CD14-positive monocyte (primary cell): ENCODE data around the gene ARHGEF6. TPM values are rescaled to one million over a fixed set of nuclear protein-coding genes. Genes with fewer than 3 reads are reported as not detected.
"Not testable (repeated sequence)": the region's sequence is repeated elsewhere in the genome, so short reads cannot be mapped to it uniquely, and the experiment has no call there.

ENCODE experiments used
- DNase-seq, 3 donors: peaks; one replicate each; pipeline ENCODE4 v3.0.0-alpha.2; 2011 to 2022
- H2AFZ ChIP-seq: 2 replicates; pipeline ENCODE4 v1.6.0; 2012; ENCODE audit warnings: mild to moderate bottlenecking, low read depth, low read length, inconsistent platforms; ENCODE audit not compliant: insufficient read depth, poor library complexity, severe bottlenecking
- H3K27ac ChIP-seq, 2 donors: 1 replicate in 1 of 2; 2 replicates in 1 of 2; pipeline ENCODE4 v1.5.1; 2012 to 2013; ENCODE audit warnings: low read length in 2 of 2, control low read depth in 1 of 2, inconsistent platforms in 1 of 2, low read depth in 1 of 2, mild to moderate bottlenecking in 1 of 2
- H3K27me3 ChIP-seq, 2 donors: one replicate each; pipeline versions ENCODE4 v1.6.0 to v1.6.1; 2011 to 2013; ENCODE audit warnings: low read length in 2 of 2; ENCODE audit not compliant: control insufficient read depth in 2 of 2, insufficient read depth in 2 of 2
- H3K36me3 ChIP-seq, 2 donors: replicated peaks in 1 of 2; 1 replicate in 1 of 2; 2 replicates in 1 of 2; pipeline versions ENCODE4 v1.5.1 to v1.6.1; 2012 to 2013; ENCODE audit warnings: low read length in 2 of 2, control low read depth in 1 of 2, inconsistent platforms in 1 of 2, mild to moderate bottlenecking in 1 of 2; ENCODE audit not compliant: insufficient read depth in 2 of 2, control insufficient read depth in 1 of 2
- H3K4me1 ChIP-seq, 2 donors: 1 replicate in 1 of 2; 2 replicates in 1 of 2; pipeline versions ENCODE4 v1.5.1 to v1.6.1; 2012 to 2013; ENCODE audit warnings: low read length in 2 of 2, control low read depth in 1 of 2, inconsistent platforms in 1 of 2, mild to moderate bottlenecking in 1 of 2, moderate library complexity in 1 of 2; ENCODE audit not compliant: insufficient read depth in 2 of 2, control insufficient read depth in 1 of 2
- H3K4me2 ChIP-seq: replicated peaks from 2 replicates; pipeline ENCODE3; 2012; ENCODE audit warnings: low read length, moderate library complexity, mild to moderate bottlenecking; ENCODE audit not compliant: poor library complexity, severe bottlenecking; ENCODE audit errors: extremely low read depth
- H3K4me3 ChIP-seq, 3 experiments: fragments of 200-600 bp in 1 of 3; sonication (generic) in 1 of 3; replicated peaks in 1 of 3; 1 replicate in 2 of 3; 2 replicates in 1 of 3; pipeline ENCODE4 v1.5.1; 2011 to 2013; ENCODE audit warnings: low read length in 3 of 3, mild to moderate bottlenecking in 3 of 3, control low read depth in 2 of 3, low read depth in 2 of 3, inconsistent platforms in 1 of 3, moderate library complexity in 1 of 3
- H3K79me2 ChIP-seq: 2 replicates; pipeline ENCODE4 v1.6.0; 2012; ENCODE audit warnings: mild to moderate bottlenecking, control low read depth, inconsistent platforms, low read length, moderate library complexity; ENCODE audit not compliant: insufficient read depth
- H3K9ac ChIP-seq: 2 replicates; pipeline ENCODE4 v1.6.0; 2017; ENCODE audit warnings: low read length, mild to moderate bottlenecking; ENCODE audit not compliant: insufficient read depth, poor library complexity, severe bottlenecking
- H3K9me3 ChIP-seq, 2 donors: replicated peaks in 1 of 2; 1 replicate in 1 of 2; 2 replicates in 1 of 2; pipeline versions ENCODE4 v1.5.1 to v1.6.1; 2012 to 2013; ENCODE audit warnings: low read length in 2 of 2, control low read depth in 1 of 2; ENCODE audit not compliant: control insufficient read depth in 1 of 2, insufficient read depth in 1 of 2
- H4K20me1 ChIP-seq: 2 replicates; pipeline ENCODE4 v1.6.0; 2012; ENCODE audit warnings: mild to moderate bottlenecking, low read length, control low read depth, moderate library complexity; ENCODE audit not compliant: insufficient read depth
- H3K27ac Mint-ChIP-seq, 7 donors: one replicate each; pipeline ENCODE4 v1.8.0; 2020; ENCODE audit warnings: mild to moderate bottlenecking in 7 of 7, mixed read lengths in 7 of 7, moderate library complexity in 6 of 7, inconsistent platforms in 2 of 7
- H3K27me3 Mint-ChIP-seq, 3 donors: one replicate each; pipeline ENCODE4 v1.8.0; 2021 to 2022; ENCODE audit warnings: low read depth in 3 of 3, mild to moderate bottlenecking in 3 of 3, mixed read lengths in 3 of 3, moderate library complexity in 3 of 3, inconsistent platforms in 1 of 3
- H3K36me3 Mint-ChIP-seq, 2 donors: one replicate each; pipeline ENCODE4 v1.8.0; 2020; ENCODE audit warnings: mixed read lengths in 2 of 2, inconsistent platforms in 1 of 2, mild to moderate bottlenecking in 1 of 2
- H3K4me1 Mint-ChIP-seq: one replicate; pipeline ENCODE4 v1.8.0; 2020; ENCODE audit warnings: mild to moderate bottlenecking, mixed read lengths
- H3K4me3 Mint-ChIP-seq, 2 donors: one replicate each; pipeline ENCODE4 v1.8.0; 2020; ENCODE audit warnings: mild to moderate bottlenecking in 2 of 2, mixed read lengths in 2 of 2, moderate library complexity in 1 of 2
- H3K9me3 Mint-ChIP-seq, 7 donors: one replicate each; pipeline ENCODE4 v1.8.0; 2020 to 2022; ENCODE audit warnings: mixed read lengths in 7 of 7, mild to moderate bottlenecking in 6 of 7, moderate library complexity in 6 of 7, inconsistent platforms in 2 of 7
- CTCF ChIP-seq: fragments of 200-600 bp; IDR thresholded peaks from one replicate; pipeline ENCODE4 v1.8.0; 2022; ENCODE audit warnings: antibody characterized with exemption, mild to moderate bottlenecking
- WGBS: methylation state at CpG from one replicate; pipeline ENCODE4 v1.1.5; 2013; ENCODE audit warnings: missing lambda C conversion rate; ENCODE audit not compliant: insufficient coverage; 5-methylcytosine and 5-hydroxymethylcytosine counted together
- intact Hi-C, 2 donors: fragments of 100-400 bp; cut with micrococcal nuclease; formaldehyde crosslinking; loops; one replicate each; pipeline versions ENCODE4 v1.15.0 to v1.15.1; 2023
- polyA plus RNA-seq, 3 donors: library from polyadenylated mRNA; depleted of rRNA in 1 of 3; unstranded in 2 of 3; stranded (reverse) in 1 of 3; fragments of 300-500 nt in 2 of 3; fragments of >200 nt in 1 of 3; fragmentation: Illumina TruSeq in 2 of 3; gene quantifications; 1 replicate in 2 of 3; 2 replicates in 1 of 3; pipeline ENCODE4 v1.2.3, GENCODE V29; 2012 to 2021

Gene ARHGEF6
- polyA plus RNA-seq, 3 donors, result 51.4 to 79.2 (median 57.0) TPM

GRCh38 chrX:136822337-136823095 is 41.8 kb upstream of the ARHGEF6 start:
- no peak overlapping the region for H3K9ac ChIP-seq
- H3K36me3 ChIP-seq, result no peaks in the 10 kb centered on the region
- no peaks in the 10 kb centered on the region for H3K27me3 ChIP-seq
- H3K36me3 Mint-ChIP-seq, result peaks cover 0 to 2% of the 10 kb centered on the region in 2 donors
- no CpG with 5 or more reads among the region's 5 CpGs for WGBS
- no peak overlapping the region for H3K4me2 ChIP-seq
- no peak for DNase-seq
- no peaks in the 10 kb centered on the region for H3K79me2 ChIP-seq
- H4K20me1 ChIP-seq, result no peaks in the 10 kb centered on the region
- H3K9me3 Mint-ChIP-seq, result peaks cover 0 to 2% (median 0%) of the 10 kb centered on the region in 7 donors
- peaks cover 0 to 3% (median 0%) of the 10 kb centered on the region in 3 donors for H3K27me3 Mint-ChIP-seq
- H3K27ac Mint-ChIP-seq, result no peak overlapping the region
- H3K27ac ChIP-seq, result no peak overlapping the region
- intact Hi-C loops, result no loop called here
- no peak overlapping the region for H3K4me3 ChIP-seq
- no peak overlapping the region for H3K4me3 Mint-ChIP-seq
- peaks cover 7 to 9% of the 10 kb centered on the region in 2 donors for H3K4me1 ChIP-seq
- no peaks in the 10 kb centered on the region for H3K9me3 ChIP-seq
- no peak for TF ChIP-seq CTCF
- H3K4me1 Mint-ChIP-seq, result peaks cover 5% of the 10 kb centered on the region
- H2AFZ ChIP-seq, result no peak overlapping the region

GRCh38 chrX:136819756-136820155 is 39.0 kb upstream of the ARHGEF6 start:
- H3K9me3 ChIP-seq, H3K4me2 ChIP-seq, intact Hi-C loops, H2AFZ ChIP-seq, H4K20me1 ChIP-seq, DNase-seq, H3K27me3 ChIP-seq, H3K4me1 Mint-ChIP-seq, H3K36me3 Mint-ChIP-seq, H3K36me3 ChIP-seq, H3K4me3 ChIP-seq, H3K79me2 ChIP-seq, H3K4me1 ChIP-seq, H3K4me3 Mint-ChIP-seq, H3K27ac ChIP-seq, H3K27me3 Mint-ChIP-seq, H3K9me3 Mint-ChIP-seq, H3K27ac Mint-ChIP-seq, H3K9ac ChIP-seq: not testable (repeated sequence)
- WGBS, result no CpG with 5 or more reads among the region's 9 CpGs
